ENCODE results near the gene PER1.

The PER1 gene

GRCh38 chr17:8141741-8142140 is 10.5 kb downstream of the PER1 start:
- DNase-seq (ENCODE audit: low read depth), result no peak

- no peak for DNase-seq (ENCODE audit: low read depth)
These were observed 11.2 kb downstream of the PER1 start for GRCh38 chr17:8141045-8141444.

- DNase-seq (ENCODE audit: low read depth), result no peak
These were observed 11.9 kb downstream of the PER1 start for GRCh38 chr17:8140065-8141029.

- peak; percentile 91 for DNase-seq (ENCODE audit: low read depth)
These were observed 13.4 kb downstream of the PER1 start for GRCh38 chr17:8138672-8139371.

DNA sequence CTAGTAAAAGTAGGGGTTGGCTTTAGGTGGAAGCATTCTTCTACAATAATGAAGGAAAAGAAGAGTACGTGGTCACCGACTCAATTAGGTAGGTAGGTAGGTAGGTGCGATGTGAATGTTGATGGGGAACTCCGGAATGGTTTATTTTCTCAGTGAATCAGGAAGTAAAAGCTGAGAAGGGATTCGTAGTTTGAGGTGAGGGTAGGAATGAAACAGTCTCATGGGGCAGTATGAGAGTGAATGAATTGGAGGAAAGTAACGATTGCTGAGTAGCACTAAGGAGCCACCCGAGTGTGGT is 13.9 kb downstream of the PER1 start:
- no peak for DNase-seq (ENCODE audit: low read depth)

DNA sequence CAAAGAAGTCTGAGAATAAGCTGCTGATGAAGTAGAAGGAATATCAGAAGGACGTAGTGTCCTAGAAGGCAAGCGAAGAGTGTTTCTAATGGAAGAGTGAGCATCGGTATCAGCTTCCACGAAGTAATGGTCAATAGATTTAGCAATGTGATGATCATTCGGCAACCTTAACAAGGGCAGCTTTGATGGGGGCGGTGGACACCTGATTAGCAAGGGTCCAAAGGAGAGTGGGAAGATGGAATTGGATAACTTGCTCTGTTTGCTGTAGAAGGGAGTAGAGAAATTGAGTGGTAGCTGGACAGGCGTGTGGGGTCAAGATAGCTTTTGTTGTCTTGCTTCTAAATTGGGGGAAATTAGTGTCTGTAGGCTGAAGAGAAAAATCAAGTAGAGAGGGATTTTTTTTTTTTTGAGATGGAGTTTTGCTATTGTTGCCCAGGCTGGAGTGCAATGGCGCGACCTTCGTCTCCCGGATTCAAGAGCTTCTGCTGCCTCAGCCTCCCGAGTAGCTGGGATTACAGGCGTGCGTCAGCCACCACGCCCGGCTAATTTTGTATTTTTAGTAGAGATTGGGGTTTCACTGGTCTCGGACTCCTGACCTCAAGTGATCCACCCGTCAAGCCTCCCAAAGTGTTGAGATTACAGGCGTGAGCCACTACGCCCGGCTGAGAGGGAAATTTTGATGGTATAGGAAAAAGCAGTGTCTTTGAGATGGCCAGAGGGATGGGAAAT is 14.4 kb downstream of the PER1 start:
- no peak for DNase-seq (ENCODE audit: low read depth)

DNA sequence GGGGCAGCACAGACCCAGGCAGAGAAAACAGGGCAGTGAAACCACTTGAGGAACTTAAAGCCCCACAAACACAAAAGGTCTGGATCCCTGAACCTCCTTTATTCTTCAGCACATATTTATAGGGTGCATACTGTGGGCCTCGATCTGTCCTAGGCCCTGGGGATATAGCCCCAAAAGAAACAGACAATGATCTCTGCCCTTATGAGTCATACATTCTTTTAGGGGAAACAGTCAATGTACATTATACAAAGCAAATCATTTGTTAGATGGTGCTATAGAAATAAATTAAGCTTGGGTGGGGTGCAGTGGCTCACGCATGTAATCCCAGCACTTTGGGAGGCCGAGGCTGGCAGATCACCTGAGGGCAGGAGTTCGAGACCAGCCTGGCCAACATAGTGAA is 18.3 kb downstream of the PER1 start:
- DNase-seq (ENCODE audit: low read depth), result no peak

GRCh38 chr17:8133399-8133798 is 18.8 kb downstream of the PER1 start:
- no peak for DNase-seq (ENCODE audit: low read depth)

GRCh38 chr17:8131844-8132441 is 20.3 kb downstream of the PER1 start:
- no peak for DNase-seq (ENCODE audit: low read depth)

DNA sequence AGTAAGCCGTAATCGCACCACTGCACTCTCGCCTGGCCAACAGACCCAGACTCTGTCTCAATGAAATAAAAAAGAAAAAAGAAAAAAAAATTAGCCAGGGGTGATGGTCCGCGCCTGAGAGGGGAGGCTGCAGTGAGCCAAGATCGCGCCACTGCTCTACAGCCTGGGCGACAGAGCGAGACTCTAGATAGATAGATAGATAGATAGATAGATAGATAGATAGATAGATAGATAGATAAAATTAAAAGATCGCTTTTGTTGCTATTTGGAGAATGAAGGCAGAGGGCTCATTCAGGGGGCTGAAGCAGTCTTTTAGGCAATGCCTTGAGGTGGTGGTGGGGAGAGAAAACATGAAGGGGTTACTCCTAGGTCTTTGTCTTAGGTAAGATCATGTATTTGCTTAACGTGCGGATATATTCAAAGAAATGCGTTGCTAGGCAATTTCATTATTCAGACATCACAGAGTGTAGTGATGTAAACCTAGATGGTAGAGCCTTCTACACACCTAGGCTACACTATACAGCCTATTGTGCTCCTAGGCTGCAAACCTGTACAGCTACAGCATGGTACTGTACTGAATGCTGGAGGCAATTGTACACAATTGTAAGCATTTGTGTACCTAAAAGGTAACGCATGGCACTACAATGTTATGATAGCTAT is 23.9 kb downstream of the PER1 start:
- DNase-seq (ENCODE audit: low read depth), result no peak

GRCh38 chr17:8126491-8127066 is 25.6 kb downstream of the PER1 start:
- DNase-seq (ENCODE audit: low read depth), result no peak

- no peak for DNase-seq (ENCODE audit: low read depth)
These were observed 26.2 kb downstream of the PER1 start for GRCh38 chr17:8125947-8126490.

- peak; percentile 77 for DNase-seq (ENCODE audit: low read depth)
These were observed 26.9 kb downstream of the PER1 start for GRCh38 chr17:8125154-8125946.

GRCh38 chr17:8124350-8125153 is 27.7 kb downstream of the PER1 start:
- no peak for DNase-seq (ENCODE audit: low read depth)

DNA sequence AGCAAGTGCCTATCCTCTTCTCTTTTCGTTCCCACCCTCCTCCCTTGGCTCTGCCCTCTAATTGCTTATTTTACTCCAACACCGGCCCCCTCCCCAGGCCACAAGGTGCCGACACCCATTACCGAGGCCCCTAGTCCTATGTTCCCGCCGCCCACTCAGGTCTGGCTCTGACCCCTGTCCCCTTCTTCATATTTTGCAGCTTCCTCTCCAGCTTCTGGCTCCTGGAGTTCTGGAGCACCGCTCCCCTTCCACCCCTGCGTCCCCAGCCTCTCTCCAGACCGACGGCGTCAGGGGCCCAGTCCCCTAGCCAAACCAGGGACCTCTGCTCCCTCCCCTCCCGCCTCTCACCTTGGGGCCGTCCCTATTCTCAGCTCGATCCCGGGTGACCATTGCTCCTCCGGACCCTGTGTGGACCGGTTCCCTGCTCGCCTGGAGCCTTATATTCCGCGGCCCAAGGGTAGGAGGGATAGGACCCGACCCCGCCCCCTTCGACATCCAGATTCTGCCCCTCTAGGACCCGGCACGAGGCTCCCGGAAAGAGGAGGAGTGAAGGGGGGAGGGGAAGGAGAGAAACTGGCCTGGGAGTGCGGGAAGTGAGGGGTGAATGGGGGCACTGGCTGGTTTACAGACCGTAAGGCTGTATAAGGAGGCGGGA is 28.4 kb downstream of the PER1 start, which contains the start of gene HES7:
HES7 (minus strand) TSS at position 412 of the 655 bp plus-strand sequence; CDS start at position 390, 22 bp downstream.
- DNase-seq (ENCODE audit: low read depth), result no peak

- DNase-seq (ENCODE audit: low read depth), result no peak
These were observed 29.1 kb downstream of the PER1 start for GRCh38 chr17:8122924-8123694.

GRCh38 chr17:8122422-8122923 is 29.7 kb downstream of the PER1 start:
- DNase-seq (ENCODE audit: low read depth), result no peak

Data from stimulated activated CD8-positive, alpha-beta memory T cell treated with anti-CD3 and anti-CD28 coated beads, Interleukin-4, amount 100 ng/mL, for 24 hours (primary cell).